A673 (cell line): Measurements from ENCODE around the gene NRXN3.

Source experiments
- EZH2 ChIP-seq: fragments of 200-600 bp; sonication (generic); IDR thresholded peaks from 2 replicates; pipeline ENCODE4 v1.6.1; 2017; ENCODE audit warnings: borderline replicate concordance, low read depth, mild to moderate bottlenecking, mixed read lengths, antibody characterized with exemption, low read length; ENCODE audit not compliant: poor library complexity, severe bottlenecking
- TF ChIP-seq, protein P1 (sequence below): fragments of 300-800, 200-600 bp; sonication (generic); conservative IDR thresholded peaks from 2 replicates; pipeline ENCODE4 v1.5.1; 2017; ENCODE audit warnings: low read depth, mild to moderate bottlenecking, antibody characterized with exemption, low read length, moderate library complexity, mixed read lengths

DNA sequence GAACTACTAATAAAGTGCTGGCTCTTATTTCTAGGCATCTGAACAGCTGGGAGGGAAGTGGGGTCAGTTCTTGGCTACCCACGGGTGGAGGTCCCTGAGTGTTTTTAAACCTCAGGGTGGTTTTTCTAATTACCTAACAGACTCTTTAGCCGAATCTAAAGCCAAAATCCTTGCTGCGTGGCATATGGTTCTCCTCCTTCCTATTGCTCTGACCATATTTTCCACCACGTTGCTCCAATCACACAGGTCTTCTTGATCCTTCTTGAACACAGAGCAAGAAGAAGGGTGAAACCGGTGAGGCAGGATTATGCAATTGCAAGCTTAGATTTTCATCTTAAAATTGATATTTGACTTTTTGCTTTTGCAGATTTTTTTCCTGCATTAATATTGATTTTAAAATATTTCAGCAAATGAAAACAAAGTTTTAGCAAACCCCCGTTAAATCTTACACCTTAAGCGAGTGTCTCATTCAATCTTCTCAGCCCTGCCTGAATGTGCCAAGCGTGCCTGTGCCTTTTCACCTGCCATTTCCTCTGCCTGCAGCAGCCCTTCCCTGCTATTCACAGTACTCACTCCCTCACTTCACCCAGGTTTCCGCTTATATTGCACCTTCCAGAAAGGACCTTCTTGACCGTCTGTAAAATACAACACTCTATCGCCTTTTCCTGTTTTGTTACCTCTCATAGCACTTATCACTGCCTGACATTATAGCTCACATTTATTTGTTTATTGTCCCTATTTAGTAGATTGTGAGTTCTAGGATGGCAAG, 1535.1 kb downstream of the NRXN3 start:
- TF ChIP-seq, protein P1, sequence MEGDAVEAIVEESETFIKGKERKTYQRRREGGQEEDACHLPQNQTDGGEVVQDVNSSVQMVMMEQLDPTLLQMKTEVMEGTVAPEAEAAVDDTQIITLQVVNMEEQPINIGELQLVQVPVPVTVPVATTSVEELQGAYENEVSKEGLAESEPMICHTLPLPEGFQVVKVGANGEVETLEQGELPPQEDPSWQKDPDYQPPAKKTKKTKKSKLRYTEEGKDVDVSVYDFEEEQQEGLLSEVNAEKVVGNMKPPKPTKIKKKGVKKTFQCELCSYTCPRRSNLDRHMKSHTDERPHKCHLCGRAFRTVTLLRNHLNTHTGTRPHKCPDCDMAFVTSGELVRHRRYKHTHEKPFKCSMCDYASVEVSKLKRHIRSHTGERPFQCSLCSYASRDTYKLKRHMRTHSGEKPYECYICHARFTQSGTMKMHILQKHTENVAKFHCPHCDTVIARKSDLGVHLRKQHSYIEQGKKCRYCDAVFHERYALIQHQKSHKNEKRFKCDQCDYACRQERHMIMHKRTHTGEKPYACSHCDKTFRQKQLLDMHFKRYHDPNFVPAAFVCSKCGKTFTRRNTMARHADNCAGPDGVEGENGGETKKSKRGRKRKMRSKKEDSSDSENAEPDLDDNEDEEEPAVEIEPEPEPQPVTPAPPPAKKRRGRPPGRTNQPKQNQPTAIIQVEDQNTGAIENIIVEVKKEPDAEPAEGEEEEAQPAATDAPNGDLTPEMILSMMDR: no peak
- TF ChIP-seq EZH2: no peak
